KMS-11 (cell line): Measurements from ENCODE around the gene CAP1.

Experiments
- H2AFZ ChIP-seq: fragments of 200-600 bp; sonication (generic); 2 replicates; pipeline ENCODE4 v1.6.1; 2016; ENCODE audit warnings: antibody characterized with exemption, mixed run types, low read depth
- H3K27ac ChIP-seq: fragments of 200-600 bp; sonication (generic); 2 replicates; pipeline ENCODE4 v1.6.1; 2016; ENCODE audit warnings: mild to moderate bottlenecking, mixed run types
- H3K27me3 ChIP-seq: fragments of 200-600 bp; sonication (generic); 2 replicates; pipeline ENCODE4 v1.6.1; 2017; ENCODE audit warnings: mild to moderate bottlenecking, low read depth, mixed run types, moderate library complexity; ENCODE audit not compliant: insufficient read depth
- H3K36me3 ChIP-seq: fragments of 200-600 bp; sonication (generic); 2 replicates; pipeline ENCODE4 v1.6.1; 2017; ENCODE audit warnings: mild to moderate bottlenecking, mixed run types; ENCODE audit not compliant: insufficient read depth
- H3K4me1 ChIP-seq: fragments of 200-600 bp; sonication (generic); 2 replicates; pipeline ENCODE4 v1.6.1; 2016; ENCODE audit warnings: mild to moderate bottlenecking, low read depth, mixed run types; ENCODE audit not compliant: poor library complexity, severe bottlenecking
- H3K4me2 ChIP-seq: fragments of 200-600 bp; sonication (generic); 2 replicates; pipeline ENCODE4 v1.7.0; 2016; ENCODE audit warnings: mild to moderate bottlenecking, mixed run types
- H3K4me3 ChIP-seq: fragments of 200-600 bp; sonication (generic); IDR thresholded peaks from 2 replicates; pipeline ENCODE4 v1.6.1; 2017; ENCODE audit warnings: low read depth, low read length, mixed read lengths; ENCODE audit not compliant: insufficient read depth
- H3K79me2 ChIP-seq: fragments of 200-600 bp; sonication (generic); 2 replicates; pipeline ENCODE4 v1.6.1; 2016; ENCODE audit warnings: low read depth, mixed run types; ENCODE audit not compliant: insufficient read depth
- H3K9ac ChIP-seq: fragments of 200-600 bp; sonication (generic); 2 replicates; pipeline ENCODE4 v1.6.1; 2016; ENCODE audit warnings: mild to moderate bottlenecking, mixed run types
- H4K20me1 ChIP-seq: fragments of 200-600 bp; sonication (generic); 2 replicates; pipeline ENCODE4 v1.6.1; 2016; ENCODE audit warnings: mild to moderate bottlenecking, mixed run types; ENCODE audit not compliant: insufficient read depth
- TF ChIP-seq, protein P1 (sequence below): fragments of 200-600 bp; sonication (generic); conservative IDR thresholded peaks from 2 replicates; pipeline ENCODE4 v1.6.1; 2017; ENCODE audit warnings: low read depth, mild to moderate bottlenecking, antibody characterized with exemption, low read length, moderate library complexity, mixed read lengths

The CAP1 gene

DNA sequence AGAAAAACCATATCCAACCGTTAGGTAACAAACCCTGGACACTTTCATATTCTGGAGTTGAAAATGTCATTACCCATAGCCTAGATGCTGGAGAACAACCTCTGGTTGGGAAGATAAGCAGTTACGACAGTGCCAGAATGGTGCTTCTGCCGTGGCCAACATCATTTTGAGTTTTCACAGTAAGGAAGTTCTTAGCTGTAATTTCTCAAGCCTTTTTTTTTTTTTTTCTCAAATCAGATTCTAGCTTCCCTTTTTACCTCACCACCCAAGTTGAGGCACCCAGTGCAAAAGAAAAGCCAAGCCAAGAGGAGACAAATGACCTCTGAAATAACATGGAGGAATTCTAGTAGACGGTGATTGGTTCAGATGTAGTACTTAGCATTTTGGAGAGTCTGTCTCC lies 34.7 kb downstream of the CAP1 start:
- H3K4me3 ChIP-seq, result no peak overlapping the region

DNA sequence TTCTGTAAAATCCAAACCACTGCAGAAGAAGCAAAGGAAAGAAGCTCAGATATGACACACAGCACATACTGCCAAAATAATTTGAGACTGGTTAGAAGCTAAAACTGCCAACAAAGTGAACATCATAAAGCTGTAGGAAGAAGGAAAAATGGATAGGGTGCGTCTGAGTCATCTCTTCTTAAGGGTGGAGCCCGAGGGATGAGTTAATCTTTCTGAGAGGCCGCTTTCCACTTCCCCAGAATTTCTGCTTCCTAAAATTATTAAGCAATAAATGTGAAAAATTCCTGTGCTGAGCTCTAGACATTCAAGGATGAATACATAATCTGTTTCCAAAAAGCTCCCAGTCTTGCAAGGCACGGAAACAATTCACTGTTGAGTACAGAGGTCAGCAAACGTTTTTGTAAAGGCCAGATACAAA lies 36.4 kb downstream of the CAP1 start:
- Histone ChIP-seq H3K4me2 (no peak overlapping the region), H3K27me3 (no peaks in the 10 kb centered on the region), H3K27ac (no peak overlapping the region), H3K4me1 (no peaks in the 10 kb centered on the region), H4K20me1 (no peaks in the 10 kb centered on the region), H3K36me3 (no peaks in the 10 kb centered on the region; the same call in 1 of the 2 replicates), H2AFZ (no peak overlapping the region), H3K4me3 (no peak overlapping the region), H3K9ac (no peak overlapping the region), H3K79me2 (no peaks in the 10 kb centered on the region)
- TF ChIP-seq, protein P1, sequence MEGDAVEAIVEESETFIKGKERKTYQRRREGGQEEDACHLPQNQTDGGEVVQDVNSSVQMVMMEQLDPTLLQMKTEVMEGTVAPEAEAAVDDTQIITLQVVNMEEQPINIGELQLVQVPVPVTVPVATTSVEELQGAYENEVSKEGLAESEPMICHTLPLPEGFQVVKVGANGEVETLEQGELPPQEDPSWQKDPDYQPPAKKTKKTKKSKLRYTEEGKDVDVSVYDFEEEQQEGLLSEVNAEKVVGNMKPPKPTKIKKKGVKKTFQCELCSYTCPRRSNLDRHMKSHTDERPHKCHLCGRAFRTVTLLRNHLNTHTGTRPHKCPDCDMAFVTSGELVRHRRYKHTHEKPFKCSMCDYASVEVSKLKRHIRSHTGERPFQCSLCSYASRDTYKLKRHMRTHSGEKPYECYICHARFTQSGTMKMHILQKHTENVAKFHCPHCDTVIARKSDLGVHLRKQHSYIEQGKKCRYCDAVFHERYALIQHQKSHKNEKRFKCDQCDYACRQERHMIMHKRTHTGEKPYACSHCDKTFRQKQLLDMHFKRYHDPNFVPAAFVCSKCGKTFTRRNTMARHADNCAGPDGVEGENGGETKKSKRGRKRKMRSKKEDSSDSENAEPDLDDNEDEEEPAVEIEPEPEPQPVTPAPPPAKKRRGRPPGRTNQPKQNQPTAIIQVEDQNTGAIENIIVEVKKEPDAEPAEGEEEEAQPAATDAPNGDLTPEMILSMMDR, result no peak

More for the DNA sequence above, 34.7 kb downstream of the CAP1 start:
- Histone ChIP-seq H3K27me3 (no peaks in the 10 kb centered on the region), H4K20me1 (no peaks in the 10 kb centered on the region), H3K4me1 (no peaks in the 10 kb centered on the region), H3K9ac (no peak overlapping the region), H3K27ac (no peak overlapping the region), H3K4me2 (no peak overlapping the region), H2AFZ (no peak overlapping the region), H3K36me3 (no peaks in the 10 kb centered on the region; the same call in 1 of the 2 replicates), H3K79me2 (no peaks in the 10 kb centered on the region)
- TF ChIP-seq, protein P1, result no peak

DNA sequence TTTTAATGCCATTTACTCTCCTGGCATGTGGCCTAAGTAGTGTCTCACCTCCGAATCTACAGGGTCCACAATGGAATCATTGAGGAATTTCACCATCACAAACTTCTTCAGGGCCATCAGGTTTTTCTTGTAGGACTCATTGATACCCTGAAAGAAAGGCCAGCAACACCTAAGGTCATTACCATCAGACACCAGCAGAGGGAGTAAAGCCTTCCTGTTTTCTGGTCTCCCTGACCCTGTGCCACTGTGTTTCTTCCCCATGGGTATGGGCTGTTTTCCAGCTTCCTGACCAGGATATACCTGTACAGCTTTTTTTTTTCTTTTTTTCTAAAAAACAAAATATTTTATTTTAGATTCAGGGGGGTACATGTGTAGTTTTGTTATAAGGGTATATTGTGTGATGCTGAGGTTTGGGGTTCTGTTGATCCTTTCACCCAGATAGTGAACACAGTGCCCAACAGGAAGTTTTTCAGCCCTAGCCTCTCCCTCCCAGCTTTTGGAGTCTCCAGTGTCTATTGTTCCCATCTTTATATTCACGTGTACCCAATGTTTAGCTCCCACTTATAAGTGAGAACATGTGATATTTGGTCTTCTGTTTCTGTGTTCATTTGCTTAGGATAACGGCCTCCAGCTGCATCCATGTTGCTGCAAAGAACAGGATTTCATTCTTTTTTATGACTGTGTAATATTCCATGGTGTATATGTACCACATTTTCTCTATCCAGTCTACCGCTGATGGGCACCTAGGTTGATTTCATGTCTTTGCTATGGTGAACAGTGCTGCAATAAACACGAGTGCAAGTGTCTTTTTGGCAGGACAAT lies 38.2 kb downstream of the CAP1 start:
- H4K20me1 ChIP-seq, result no peaks in the 10 kb centered on the region
- H3K79me2 ChIP-seq, result no peaks in the 10 kb centered on the region
- H2AFZ ChIP-seq, result no peak overlapping the region
- H3K4me2 ChIP-seq, result no peak overlapping the region
- H3K27ac ChIP-seq, result no peak overlapping the region
- peaks cover 3% of the 10 kb centered on the region; the same call in 1 of the 2 replicates for H3K36me3 ChIP-seq
- no peak overlapping the region for H3K9ac ChIP-seq
- TF ChIP-seq, protein P1, result peak; percentile 78
- no peaks in the 10 kb centered on the region for H3K4me1 ChIP-seq
- H3K4me3 ChIP-seq, result no peak overlapping the region
- no peaks in the 10 kb centered on the region for H3K27me3 ChIP-seq

DNA sequence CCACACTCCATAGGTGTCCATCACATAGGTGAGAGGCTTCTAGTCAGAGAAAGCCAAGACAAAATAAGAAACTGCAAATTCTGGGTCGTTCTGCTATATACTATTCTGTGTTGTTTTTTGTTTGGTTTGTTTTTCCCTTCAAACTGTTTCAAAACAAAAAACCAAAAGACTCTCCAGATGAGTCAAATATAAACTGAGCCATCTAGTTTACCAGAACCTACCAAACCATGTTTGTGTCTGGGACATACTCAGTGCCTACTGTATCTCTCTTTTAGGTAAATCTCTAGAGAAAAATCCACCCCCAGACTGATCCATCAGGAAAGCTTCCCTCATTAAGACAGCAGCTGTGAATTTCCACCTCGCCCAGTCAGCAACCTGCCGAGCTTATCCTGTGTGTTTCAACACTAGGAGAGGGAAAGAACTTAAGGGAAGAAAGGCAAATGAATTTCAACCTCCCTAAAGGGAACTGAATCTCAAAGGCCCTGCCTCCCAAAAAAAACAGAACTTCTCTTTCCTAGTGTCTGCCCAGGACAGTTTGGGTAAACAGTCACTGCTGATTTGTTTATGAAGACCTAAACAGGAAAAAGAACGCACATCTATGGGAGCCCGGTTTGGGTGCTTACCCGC lies 39.4 kb downstream of the CAP1 start:
- H3K27ac ChIP-seq, result no peak overlapping the region
- no peak overlapping the region for H3K4me3 ChIP-seq
- no peaks in the 10 kb centered on the region for H3K4me1 ChIP-seq
- TF ChIP-seq, protein P1, result no peak
- H2AFZ ChIP-seq, result no peak overlapping the region
- H3K79me2 ChIP-seq, result no peaks in the 10 kb centered on the region
- peaks cover 6% of the 10 kb centered on the region; the same call in 1 of the 2 replicates for H3K36me3 ChIP-seq
- H3K9ac ChIP-seq, result no peak overlapping the region
- H3K27me3 ChIP-seq, result no peaks in the 10 kb centered on the region
- no peaks in the 10 kb centered on the region for H4K20me1 ChIP-seq
- no peak overlapping the region for H3K4me2 ChIP-seq
